OCI-LY7 (cell line): ENCODE measurements around the gene INF2.

Source experiments
- CTCF ChIP-seq: fragments of 200-600 bp; sonication (generic); conservative IDR thresholded peaks from 2 replicates; pipeline ENCODE4 v1.5.1; 2014; ENCODE audit warnings: mild to moderate bottlenecking, antibody characterized with exemption, low read length, moderate library complexity, mixed read lengths
- EZH2phosphoT487 ChIP-seq: fragments of 200-600 bp; sonication (generic); IDR thresholded peaks from 2 replicates; pipeline ENCODE4 v1.6.1; 2018; ENCODE audit warnings: low read depth, borderline replicate concordance, mild to moderate bottlenecking, mixed run types, antibody characterized with exemption, low read length, moderate library complexity, mixed read lengths

GRCh38 chr14:104673481-104673880 is 15.9 kb upstream of the INF2 start:
- no peak for TF ChIP-seq CTCF
- no peak for TF ChIP-seq EZH2phosphoT487
